HG02642 (cell line): ENCODE measurements around the gene ILDR2.
A peak's percentile ranks its signal among the peaks of the same experiment; 100 is the strongest.

Experiments
- ATAC-seq: cut with Tn5 transposase; IDR thresholded peaks from one replicate; pipeline ENCODE4 v1.9.1; 2021; ENCODE audit warnings: mild to moderate bottlenecking; ENCODE audit not compliant: unreplicated experiment, poor library complexity

ILDR2 gene, protein sequence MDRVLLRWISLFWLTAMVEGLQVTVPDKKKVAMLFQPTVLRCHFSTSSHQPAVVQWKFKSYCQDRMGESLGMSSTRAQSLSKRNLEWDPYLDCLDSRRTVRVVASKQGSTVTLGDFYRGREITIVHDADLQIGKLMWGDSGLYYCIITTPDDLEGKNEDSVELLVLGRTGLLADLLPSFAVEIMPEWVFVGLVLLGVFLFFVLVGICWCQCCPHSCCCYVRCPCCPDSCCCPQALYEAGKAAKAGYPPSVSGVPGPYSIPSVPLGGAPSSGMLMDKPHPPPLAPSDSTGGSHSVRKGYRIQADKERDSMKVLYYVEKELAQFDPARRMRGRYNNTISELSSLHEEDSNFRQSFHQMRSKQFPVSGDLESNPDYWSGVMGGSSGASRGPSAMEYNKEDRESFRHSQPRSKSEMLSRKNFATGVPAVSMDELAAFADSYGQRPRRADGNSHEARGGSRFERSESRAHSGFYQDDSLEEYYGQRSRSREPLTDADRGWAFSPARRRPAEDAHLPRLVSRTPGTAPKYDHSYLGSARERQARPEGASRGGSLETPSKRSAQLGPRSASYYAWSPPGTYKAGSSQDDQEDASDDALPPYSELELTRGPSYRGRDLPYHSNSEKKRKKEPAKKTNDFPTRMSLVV

DNA sequence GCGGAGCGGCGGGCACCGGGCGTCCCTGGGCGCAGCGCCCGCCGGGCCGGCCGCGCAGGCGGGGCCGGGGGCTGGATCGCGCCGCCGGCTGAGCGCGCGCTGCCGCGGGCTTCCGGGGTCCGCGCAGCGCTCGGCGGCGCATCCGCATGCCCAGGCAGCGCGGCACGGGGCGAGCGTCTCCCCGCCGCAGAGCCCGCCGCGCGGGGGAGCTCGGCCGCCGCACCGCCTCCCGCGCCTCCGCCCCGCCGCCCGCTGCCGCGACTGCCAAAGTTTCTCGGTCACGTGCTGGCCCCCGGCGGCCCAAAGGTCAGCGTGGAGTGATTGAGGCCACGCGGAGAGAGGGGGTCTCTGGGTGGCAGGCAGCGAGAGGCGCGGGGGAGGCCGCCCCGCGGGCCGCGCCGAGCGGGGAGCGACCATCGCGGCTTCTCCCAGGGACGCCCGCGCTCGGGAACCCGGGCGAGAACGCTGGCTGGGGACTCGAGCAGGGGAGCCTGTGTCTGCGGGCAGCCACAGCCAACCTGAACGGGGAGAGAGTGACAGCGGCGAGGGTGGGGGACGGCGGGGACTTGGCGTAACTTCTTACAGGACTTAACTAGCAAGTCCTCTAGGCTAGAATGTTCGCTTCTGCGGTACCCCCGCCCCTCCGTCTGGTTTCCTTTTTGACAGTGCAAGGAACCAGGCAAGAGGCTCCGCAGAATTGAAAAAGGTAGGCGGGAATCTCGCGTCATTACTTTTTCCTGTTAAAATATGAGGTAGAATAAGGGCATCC, at the start of gene ILDR2:
Gene ILDR2, minus strand, starts transcription at position 180 of the 769 bp plus-strand sequence. CDS start 272 bp downstream, outside the sequence.
- ATAC-seq, result peak; percentile 75

GRCh38 chr1:167022384-167022783, 47.0 kb upstream of the ILDR2 start:
- ATAC-seq, result peak; percentile 74

GRCh38 chr1:167016100-167016750, 40.9 kb upstream of the ILDR2 start:
- no peak for ATAC-seq

GRCh38 chr1:167013108-167013929, 38.0 kb upstream of the ILDR2 start:
- no peak for ATAC-seq

DNA sequence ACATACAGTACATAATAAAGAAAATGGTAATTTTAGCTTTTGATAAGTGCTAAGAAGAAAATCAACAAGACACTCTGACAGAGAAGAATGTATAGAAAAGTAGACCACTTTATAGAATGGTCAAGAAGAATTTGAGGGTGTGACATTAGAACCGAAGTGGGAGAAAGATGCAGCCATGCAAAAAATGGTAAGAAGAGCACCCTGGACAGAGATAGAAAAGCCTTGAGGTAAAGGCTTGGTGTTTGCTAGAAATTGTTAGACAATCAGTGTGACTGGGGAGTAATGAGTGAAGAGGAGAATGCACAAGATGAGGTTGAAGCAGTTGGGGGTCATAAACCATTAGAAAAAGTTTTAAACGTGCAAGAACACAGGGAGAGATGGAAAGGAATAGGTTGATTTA, 37.2 kb upstream of the ILDR2 start:
- no peak for ATAC-seq

- no peak for ATAC-seq
Observed at GRCh38 chr1:167011560-167012191, 36.3 kb upstream of the ILDR2 start.

GRCh38 chr1:167003711-167004110, 28.4 kb upstream of the ILDR2 start:
- no peak for ATAC-seq

- ATAC-seq, result no peak
Observed at GRCh38 chr1:167002354-167002753, 27.0 kb upstream of the ILDR2 start.

DNA sequence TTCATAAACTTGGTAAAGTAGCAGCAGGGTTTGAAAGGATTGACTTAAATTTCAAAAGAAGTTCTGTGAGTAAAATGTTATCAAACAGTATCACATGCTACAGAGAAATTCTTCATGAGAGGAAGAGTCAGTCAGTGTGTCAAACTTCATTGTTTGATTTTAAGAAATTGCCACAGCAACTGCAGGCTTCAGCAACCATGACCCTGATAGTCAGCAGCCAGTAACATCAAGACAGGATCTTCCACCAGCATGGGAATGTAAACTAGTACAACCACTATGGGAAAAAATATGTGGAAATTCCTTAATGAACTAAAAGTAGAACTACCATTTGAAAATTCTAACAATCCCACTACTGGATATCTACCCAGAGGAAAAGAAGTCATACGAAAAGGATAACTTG, 25.2 kb upstream of the ILDR2 start:
- ATAC-seq, result no peak

GRCh38 chr1:166999500-167000055, 24.2 kb upstream of the ILDR2 start:
- ATAC-seq, result peak; percentile 71

GRCh38 chr1:166999075-166999474, 23.7 kb upstream of the ILDR2 start:
- ATAC-seq, result peak; percentile 39

- no peak for ATAC-seq
Observed at GRCh38 chr1:166988974-166989515, 13.7 kb upstream of the ILDR2 start, which contains the start of gene MAEL. Gene MAEL (plus strand): TSS chr1:166989280. CDS start chr1:166989353, 73 bp downstream.

- ATAC-seq, result no peak
Observed at GRCh38 chr1:166981589-166981988, 6.2 kb upstream of the ILDR2 start.

DNA sequence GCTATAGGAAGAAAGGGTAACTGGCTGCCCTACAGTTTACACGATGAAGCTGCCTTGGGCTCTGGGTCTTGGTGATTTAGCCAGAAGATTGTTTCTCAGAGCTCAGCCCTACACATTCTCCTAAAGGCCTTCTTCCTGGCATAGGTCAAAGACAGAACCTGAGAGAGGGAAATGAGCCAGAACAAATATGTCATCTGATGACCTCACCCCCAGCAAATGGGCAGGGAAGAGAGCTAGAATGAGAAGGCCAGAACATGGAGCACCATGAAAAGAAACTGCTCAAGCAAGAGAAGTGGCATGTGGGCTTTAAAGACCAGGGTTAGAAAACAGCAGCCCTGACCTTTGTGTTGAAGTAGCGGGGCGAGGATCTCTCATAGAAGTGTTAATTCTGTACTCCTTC, 5.5 kb upstream of the ILDR2 start:
- no peak for ATAC-seq

- ATAC-seq, result no peak
Observed at GRCh38 chr1:166980383-166980782, 5.0 kb upstream of the ILDR2 start.

DNA sequence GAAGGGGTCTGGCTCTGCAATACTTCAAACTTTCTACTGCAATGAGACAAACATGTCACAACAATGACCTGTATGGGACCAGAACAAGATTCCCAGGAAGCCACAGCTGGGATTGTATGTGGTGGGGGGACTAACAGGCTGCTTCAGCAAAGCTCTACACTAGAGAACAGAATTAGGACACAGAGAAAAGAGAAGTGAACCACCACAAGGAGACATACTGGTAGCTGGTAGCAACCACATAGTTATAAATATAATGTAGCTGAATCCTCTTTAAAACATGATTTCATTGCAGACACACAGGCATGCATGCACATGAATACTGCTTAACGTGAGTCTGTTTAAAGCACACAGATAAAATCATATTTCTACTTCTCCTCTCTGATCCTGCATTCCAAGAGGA, 3.5 kb upstream of the ILDR2 start:
- peak; percentile 27 for ATAC-seq

DNA sequence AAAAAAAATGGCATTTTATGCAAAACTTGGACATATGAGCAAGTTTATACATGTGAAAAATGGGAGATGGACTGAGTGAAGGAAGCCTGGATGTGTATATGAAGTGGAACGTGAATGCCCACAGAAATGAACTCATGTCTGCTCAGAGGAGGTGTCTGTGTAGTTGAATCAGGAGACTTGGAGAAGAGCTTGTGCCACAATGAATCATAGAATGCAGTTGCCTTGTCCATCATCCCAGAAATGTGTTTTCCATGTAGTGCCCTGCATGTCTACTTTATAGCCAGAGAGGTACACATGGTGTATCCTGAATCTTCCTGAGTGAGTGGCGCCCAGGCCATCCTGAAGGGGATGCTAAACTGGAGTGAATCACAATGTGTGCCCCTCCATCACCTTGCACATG, 2.6 kb upstream of the ILDR2 start:
- ATAC-seq, result no peak

- ATAC-seq, result no peak
Observed at GRCh38 chr1:166974647-166975345, 544 bp downstream of the ILDR2 start.
